ENCODE data around the gene RASGRP3.

- TF ChIP-seq CTCF (IDR thresholded peaks at IDR 0.05; ENCODE audit: extremely low read depth in 1 of 2, insufficient read depth in 1 of 2, low read depth in 1 of 2, low read length in 2 of 2) (no peak), POLR2AphosphoS5 (IDR thresholded peaks at IDR 0.05; ENCODE audit: insufficient read depth, low read depth, low read length) (no peak), EZH2 (IDR thresholded peaks at IDR 0.05; ENCODE audit: borderline replicate concordance, low read depth, low read length, severe bottlenecking) (no peak), POLR2A (IDR thresholded peaks at IDR 0.05; ENCODE audit: low read depth, low read length) (no peak), MAX (IDR thresholded peaks at IDR 0.05; ENCODE audit: insufficient read depth, insufficient read length) (no peak), MYC (IDR thresholded peaks at IDR 0.05; ENCODE audit: low read depth, low read length) (no peak)
These were observed 33.6 kb downstream of the RASGRP3 start for GRCh38 chr2:33509908-33510585.

Data from endothelial cell of umbilical vein (primary cell).